ENCODE data around the gene SIX5.
A peak's percentile ranks its signal among the peaks of the same experiment; 100 is the strongest.
"Not testable (repeated sequence)": the region's sequence is repeated elsewhere in the genome, so short reads cannot be mapped to it uniquely, and the experiment has no call there.

The SIX5 gene

DNA sequence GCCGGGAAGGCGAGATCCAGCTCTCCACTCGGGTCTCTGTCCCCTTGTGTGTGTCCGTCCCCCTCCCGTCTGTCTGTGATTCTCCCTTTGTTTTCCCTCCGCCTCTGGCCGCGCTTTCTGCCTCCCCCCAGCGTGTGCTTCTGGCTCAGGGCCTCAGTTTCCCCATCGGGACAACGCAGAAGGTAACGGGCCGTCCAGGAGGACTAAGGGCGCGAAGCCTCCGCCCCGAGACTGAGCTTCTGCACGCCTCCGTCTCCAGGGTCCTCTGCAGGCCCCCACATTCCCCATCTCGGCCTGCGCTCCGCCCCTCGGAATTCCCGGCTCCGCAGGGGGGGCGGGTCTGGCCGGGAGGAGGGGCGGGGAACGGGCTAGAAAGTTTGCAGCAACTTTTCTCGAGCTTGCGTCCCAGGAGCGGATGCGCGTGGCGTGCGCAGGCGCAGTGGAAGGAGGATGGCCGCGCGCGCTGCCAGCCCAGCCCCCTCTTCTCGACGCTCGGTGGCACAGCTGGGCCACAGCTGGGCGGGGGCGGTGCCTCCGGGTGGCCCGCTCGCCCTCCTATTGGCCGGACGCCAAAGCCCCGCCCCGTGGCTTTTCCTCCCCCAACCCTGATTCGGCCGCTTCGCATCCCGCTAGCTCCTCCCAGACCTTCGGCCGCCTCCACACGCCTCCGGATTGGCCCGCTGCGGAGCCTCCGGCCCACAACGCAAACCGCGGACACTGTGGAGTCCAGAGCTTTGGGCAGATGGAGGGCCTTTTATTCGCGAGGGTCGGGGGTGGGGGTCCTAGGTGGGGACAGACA, at the start of gene SIX5:
Gene SIX5 (minus strand): TSS at position 269 of the 799 bp plus-strand sequence. CDS start 408 bp downstream, outside the sequence.
- peak; percentile 95 to 98 for DNase-seq

DNA sequence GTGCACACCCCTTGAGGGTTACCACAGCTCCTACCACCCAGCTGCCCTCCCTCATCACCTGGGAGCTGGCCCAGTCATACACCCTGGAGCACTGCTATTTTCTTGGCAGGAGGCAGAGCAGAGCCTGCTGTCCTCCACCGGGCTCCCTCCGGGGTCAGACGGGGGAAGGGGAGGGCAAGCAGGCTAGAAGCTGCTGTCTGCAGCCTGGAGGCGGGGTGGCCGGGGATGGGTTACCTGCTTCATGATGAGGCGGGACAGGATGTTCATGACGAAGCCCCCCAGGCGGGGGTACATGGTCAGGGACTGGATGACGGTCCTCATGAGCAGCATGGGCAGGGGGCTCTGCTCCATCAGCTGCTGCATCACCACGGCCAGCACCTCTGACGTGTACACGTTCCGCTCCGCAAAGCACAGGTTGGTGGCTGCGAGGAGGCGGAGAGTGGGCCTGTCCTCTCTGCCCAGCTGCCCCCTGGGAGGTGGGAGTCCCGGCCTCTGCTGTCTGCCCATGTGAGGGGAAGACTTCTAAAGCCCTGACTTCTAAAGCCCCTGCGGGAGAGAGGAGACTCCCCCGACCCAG, 48.8 kb upstream of the SIX5 start:
- no peak for DNase-seq

DNA sequence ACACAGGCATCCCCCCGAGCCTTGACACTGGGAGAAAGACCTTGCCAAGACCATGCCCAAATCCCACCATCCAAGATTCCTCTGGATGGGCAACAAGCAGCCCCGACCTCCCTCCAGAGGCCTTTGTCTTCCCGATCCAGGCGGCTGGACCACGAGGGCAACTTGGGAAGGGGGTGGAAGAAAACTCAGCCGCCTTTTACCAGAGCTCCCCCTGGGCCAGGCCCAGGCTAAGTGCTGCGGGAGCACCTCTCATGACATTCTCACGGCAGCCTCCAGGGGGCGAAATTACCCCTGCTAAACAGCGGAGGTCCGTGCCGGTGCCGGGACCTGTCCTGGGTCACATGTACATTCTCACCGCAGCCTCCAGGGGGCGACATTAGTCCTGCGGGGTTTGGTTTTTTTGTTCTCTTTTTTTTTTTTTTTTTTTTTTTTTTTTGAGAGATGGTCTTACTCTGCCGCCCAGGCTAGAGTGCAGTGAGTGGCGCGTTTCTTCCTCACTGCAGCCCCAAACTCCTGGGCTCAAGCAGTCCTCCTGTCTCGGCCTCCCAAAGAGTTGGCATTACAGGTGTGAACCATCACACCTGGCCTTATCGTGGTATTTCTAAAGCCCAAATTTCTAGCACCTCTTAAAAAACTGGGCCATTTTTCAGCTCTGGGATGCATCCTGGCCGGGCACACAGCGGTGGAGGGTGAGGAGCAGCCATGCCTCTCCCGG, 48.1 kb upstream of the SIX5 start:
- DNase-seq, result peak; percentile 95 to 97

DNA sequence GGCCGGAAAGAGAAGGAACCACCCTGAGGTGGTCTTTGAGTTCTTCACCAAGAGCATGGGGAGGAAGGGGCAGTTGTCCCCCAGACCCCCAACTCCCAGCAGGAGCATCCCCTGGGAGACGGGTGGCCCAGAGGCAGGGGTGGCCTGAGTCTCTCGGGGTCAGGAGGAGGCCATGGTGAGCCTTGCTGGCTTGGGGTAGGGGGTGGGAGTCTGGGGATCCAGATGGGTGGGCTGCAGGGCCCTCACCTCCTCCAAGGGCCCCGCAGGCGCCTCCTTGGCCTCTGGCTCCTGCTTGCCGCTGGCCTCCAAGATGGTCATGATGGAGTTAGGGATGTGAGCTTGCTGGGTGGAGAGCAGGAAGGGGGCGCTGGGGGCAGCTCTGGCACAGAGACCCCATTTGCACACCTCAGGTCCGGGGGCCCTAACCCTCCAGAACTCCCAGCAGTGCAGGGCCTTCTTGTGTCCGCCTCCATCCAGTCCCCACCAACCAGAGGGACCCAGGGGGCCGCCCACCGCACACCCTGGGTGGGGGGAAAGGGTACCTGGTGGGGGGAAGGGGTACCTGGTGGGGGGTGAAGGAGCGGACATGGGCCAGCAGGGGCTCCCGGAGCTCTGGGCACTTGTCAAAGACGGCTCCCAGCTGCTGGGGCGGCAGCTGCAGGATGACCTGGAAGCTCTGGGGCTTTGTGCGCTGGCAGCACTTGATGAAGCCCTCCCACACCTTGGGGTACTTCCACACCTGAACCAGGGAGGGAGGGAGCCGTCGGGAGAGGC, 47.4 kb upstream of the SIX5 start:
- DNase-seq, result no peak

DNA sequence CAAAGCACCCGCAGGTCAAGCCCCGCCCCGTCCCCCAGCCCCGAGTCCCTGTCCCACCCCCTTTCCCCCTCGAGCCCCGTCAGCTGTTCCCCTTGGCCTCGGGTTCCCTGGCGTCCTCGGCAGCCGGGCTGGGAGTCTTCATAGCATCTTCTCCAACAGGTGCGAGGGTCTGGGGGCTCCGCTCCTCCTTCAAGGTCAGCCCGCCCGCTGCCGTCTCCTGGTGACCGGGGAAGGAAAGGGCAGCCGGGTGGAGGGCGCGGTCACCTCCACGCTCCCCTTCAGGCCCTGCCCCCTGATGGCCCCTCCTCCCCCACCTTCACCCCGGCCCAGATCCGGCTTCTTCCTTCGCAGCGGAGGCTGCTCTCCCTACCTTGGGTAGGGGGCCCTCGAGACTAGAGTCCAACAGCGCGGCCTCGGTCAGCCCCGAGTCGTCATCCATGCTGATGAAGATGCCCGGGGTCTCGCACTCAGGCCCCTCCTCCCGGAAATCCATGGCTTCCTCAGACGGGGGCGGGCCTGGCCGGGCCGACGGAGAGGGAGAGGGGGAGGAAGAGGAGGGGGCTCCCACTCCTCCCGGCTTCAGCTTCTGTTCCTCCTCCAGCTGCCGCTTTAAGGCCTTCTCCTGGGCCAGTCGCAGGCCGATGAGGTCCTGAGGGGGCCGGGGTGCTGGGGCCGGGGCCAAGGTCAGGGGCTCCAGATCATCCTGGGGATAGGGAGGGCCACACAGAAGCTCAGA, 46.6 kb upstream of the SIX5 start:
- DNase-seq, result peak; percentile 73 to 78

DNA sequence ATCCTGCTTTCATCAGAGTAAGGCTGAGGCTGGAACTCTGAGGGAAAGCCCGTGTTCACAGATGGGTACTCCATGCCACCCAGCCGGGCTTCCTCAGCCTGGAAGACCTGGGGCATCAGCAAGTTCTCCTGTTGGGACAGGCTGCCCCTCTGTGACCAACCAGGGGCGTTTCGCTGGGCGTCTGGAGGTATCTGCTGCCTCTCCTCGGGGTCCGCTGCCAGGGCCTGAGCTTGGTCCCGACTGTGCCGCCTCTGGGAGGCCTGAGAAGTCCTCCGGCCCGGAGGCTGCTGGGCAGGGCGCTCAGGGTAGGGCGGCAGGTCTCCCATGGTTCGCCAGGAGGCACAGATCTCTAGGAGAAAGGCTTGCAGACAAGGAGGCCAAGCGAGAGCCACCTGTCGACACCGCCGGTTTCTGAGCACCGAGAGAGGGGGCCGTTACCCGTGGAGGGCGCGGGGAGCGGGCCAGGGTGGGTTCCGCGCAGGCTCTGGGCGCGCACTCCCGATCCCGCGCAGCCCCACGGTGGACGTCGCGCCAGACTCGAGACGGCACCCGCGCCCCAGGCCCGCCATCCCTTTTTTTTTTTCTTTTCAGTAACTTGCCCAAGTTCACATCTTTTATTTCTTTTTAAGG, 45.9 kb upstream of the SIX5 start, which contains the start of gene RSPH6A:
Gene RSPH6A (minus strand): TSS at position 458 of the 630 bp plus-strand sequence. CDS start 132 bp downstream, at position 326.
- DNase-seq, result peak in 1 of 2 experiments; percentile 43

DNA sequence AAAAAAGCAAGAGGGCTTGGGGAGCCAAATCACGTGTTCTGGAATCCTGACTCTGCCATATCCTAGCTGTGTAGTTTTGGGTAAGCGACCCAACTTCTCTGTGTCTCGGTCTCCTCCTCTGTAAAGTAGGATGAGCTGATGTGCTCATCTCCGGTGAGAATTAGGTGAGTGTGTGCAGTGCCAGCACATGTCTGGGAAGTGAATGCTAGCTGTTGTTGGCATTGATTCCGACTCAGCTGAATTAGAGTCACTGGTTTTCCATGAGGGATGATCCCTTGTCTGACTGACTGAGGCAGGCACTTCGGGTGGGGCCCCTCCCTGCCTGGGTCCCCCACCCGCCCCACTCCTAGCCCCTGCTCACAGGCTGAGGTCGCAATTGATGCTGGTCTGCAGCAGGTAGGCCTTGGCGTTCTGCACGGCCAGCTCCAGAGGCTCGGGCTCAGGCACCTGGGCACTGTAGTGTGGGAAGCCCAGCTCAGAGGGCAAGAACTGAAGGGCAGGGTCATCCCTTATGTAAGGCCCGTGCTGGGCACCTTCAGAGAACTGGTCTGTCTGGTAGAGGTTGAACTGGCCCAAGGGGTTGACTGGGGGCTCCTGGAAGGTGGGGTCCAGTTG, 45.2 kb upstream of the SIX5 start:
- no peak for DNase-seq

DNA sequence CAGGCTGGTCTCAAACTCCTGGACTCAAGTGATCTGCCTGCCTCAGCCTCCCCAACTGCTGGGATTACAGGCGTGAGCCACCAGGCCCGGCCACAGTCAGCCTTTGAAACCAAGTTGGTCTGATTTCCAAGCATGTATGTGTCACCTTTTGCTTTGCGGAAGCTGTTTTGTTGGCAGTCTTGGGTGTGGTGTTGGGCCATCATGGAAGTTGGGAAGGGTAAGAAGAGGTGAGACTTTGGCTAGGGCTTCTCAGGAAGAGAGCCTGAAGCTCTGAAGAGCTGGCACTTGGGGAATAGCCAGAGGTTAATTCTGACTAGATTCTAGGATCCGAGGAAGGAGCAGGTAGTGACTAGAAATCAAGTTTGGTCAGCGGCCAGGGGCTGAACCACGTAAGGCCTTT, 43.2 kb upstream of the SIX5 start:
- no peak for DNase-seq

DNA sequence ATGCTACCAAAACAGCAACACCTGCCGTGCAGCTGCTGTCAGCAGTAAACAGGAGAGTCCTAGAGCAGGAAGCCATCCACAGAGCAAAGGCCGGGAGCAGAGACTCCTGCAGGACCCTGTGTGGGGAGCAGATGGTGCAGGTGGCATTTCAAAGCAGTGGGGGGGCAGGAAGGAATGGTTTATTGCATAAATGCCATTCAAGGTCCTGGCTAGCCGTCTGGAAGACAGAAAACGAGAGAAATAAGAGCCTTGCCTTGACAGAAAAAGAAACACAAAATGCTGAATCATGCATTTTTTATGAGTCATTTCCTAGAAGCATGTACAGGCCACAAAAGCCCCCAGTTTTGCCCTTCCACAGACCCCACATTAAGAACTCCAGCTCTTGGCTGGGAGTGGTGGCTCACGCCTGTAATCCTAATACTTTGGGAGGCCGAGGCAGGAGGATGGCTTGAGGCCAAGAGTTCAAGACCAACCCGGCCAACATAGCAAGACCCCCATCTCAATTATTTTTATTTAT, 40.6 kb upstream of the SIX5 start:
- DNase-seq, result no peak

DNA sequence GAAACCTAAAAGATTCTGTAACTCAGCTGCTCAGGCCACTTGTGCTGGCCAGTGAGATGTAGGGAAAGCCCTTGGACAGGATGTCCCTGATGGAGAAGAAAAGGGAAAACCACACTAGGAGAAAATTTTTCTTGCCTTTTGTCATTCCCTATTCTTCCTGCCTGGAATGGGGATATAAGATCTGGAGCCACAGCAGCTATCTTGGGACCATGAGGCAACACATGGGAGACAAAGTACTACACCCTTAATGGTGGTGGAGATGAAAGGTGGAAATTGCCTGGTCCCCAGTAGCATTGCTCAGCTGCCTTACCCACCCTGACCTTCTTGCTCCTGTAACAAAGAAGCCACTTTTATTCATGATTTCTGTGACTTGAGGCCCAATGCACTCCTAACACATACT, 36.7 kb upstream of the SIX5 start:
- DNase-seq, result no peak

DNA sequence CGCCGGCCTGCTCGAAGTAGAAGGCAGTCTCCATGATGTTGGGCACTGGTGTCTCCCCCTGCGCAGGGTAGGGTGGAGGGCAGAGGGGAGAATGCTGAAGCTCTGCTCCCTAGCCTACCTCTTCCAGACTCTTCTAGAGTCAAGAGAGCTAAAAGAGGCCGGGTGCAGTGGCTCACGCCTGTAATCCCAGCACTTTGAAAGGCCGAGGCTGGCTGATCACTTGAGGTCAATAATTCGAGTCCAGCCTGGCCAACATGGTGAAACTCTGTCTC, 35.8 kb upstream of the SIX5 start:
- DNase-seq, result no peak

DNA sequence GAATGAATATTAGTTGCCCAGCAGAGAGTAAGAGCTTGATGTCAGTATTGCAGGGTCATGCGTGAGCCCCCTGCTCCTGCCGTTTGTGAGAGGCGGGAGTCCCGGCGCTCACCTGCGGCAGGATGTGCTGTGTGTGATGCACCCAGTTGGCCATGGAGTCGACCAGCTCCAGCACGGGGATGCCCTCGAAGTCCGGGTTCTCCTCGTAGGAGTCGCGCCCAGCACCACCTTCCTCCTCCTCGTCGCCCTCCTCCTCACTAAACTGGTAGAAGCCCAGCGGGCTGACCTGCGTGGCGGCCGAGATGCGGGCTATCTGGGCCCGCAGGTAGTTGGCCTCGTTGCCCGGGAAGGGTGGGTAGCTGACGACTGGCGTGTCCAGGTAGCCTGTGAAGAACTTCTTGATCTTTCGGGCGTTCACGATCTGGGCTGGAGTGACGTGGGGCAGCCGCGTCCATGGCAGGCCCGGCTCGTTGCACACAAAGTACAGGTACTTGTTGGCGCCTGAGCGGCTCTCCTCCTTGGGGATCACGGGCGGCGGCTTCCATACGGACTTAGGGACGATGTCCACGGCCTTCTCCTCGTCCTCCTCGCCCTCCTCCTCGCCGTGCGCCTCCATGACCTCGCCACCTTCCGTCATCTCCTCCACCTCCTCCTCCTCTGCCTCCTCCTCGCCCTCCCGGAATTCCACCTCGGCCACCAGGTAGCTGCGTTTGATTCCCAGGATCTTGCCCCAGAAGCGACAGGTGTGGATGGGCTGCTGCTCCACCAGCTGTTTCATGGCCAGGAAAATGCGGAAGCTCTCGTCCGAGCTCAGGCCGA, 35.3 kb upstream of the SIX5 start:
- DNase-seq, result no peak

DNA sequence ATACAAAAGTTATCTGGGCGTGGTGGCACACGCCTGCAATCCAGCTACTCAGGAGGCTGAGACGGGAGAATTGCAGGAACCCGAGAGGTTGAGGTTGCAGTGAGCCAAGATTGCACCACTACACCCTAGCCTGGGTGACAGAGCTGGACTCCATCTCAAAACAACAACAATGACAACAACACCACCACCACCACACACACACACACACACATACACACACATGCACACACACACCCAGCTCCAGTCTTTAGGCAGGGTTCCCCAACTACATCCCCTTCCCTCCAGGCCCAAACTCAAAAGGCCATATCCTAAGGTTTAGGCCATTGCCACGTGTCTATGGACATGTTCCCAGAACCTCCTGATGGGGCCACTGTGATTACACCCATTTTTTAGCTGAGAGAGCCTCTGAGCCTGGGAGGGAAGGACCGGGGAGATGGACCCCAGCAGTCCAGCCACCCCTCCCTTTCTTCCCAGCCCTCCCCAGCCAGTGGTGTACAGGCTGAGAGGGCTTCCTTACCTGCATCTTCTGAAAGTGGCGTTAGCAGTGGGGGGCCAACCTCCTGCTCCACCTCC, 32.6 kb upstream of the SIX5 start:
- no peak for DNase-seq

DNA sequence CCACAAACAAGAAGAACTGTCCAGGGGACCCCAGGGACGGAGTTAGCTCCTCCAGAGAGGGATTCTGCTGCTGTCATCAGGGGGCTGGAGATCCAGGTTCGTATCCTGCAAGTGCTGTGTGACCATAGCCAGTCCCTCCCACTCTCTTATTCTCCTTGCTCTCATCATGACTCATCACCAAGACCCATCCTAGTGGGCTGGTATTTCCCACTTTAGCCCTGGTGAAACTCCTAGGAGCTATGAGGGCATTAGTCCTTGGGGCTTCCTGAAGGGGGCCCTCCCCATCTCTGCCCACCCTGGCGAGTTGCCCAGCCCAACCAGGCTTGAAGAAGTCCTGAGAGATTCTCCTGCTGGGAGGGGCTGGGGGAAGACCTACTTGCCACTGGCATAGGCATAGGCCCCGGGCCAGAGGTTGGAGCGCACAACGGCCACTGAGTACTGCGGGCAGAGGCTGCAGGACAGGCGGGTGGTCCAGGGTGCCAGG, 31.1 kb upstream of the SIX5 start:
- no peak for DNase-seq

DNA sequence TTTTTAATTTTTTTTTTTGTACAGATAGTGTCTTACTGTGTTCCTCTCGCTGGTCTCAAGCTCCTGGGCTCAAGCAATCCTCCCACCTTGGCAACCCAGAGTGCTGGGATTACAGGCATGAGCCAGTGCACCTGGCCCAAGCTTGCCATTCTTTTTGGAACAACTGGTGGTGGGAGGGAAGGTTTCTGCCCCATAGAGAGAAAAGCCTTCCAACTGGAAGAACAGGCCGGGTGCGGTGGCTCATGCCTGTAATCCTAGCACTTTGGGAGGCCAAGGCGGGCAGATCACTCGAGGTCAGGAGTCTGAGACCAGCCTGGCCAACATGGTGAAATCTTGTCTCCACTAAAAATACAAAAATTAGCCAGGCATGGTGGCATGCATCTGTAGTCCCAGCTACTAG, 30.5 kb upstream of the SIX5 start:
- not testable (repeated sequence) for DNase-seq

DNA sequence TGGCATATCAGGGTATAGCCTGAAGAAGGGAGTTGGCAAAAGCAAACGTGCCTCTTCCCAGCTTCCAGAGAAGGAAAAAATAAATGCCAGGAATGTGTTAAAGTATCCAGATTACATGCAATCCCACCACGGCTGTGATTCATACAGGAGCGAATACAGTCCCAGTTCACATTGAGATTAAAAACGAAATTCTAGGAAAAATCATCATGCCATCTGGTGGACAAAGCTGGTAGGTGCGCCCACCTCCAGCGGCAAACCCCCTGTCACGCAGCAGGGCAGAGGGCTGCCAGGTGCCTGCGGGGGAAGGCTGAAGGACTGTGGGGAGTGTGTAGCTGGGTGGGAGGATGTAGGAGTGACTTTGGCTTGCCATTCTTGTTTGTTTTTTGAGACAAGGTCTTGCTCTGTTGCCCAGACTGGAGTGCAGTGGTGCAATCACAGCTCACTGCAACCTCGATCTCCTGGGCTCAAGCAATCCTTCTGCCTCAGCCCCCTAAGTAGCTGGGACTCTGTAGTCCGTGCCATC, 30.0 kb upstream of the SIX5 start:
- peak; percentile 41 to 65 for DNase-seq

DNA sequence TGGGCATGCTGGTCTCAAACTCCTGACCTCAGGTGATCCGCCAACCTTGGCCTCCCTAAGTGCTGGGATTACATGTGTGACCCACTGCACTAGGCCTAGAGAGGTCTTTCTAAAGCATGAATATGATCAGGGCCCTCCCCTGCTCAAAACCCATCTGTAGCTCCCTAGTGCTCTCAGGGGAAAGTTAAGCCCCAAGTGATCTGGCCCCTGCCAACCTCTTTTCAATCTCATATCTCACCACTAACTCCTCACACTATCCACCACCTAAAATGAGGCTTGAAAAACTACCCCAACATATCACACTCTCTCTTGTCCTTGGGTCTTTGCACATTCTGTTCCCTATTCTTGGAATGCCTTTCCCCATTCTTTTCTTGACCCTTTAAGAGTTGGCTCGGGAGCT, 25.6 kb upstream of the SIX5 start:
- no peak for DNase-seq

DNA sequence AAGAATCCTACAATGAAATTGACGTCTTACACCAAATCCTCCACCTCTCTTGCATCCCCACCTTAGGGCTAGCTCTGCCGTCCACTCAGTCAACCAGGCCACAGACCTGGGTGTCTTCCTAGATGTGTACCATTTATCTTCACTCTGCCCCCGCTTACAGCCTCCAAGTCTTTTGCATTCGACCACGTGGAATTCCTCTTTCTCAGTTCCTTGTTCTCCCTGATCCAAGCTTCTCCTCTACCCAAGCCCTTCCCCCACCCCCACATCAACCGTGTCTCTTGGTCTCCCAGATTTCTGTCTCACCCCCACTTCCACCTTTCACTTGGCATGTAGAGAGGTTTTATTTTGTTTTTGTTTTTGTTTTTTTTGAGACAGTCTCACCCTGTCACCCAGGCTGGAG, 24.8 kb upstream of the SIX5 start:
- no peak for DNase-seq

DNA sequence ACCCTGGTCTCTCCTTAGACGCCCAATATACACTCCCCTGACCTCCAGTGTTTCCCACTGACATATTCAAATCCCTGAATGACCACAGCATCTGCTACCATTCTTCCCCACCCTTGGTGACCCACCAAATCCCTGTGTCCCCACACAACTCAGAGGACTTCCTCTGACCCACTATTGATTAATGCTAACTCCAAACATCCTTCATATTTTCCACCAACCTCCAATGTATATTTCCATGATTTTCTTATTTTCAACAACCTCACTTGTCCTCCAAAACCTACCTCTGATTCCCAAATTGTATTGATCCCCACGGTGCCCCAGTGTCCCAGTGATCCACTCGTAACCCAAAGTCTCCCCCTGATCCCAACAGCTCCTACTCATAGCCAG, 24.1 kb upstream of the SIX5 start:
- no peak for DNase-seq
